ENCODE results near the gene SPG7. TPM values are rescaled to one million over a fixed set of nuclear protein-coding genes. Genes with fewer than 3 reads are reported as not detected.

SPG7 gene
- total RNA-seq, 1 donor from 2014 or later: 96.1 TPM

- no peak for ATAC-seq
- intact Hi-C loops (cut with DNase I): no loop called here
- no peak for DNase-seq (ENCODE audit: missing footprints)
These were observed 92.8 kb downstream of the SPG7 start for GRCh38 chr16:89600956-89601355.

- intact Hi-C loops (cut with DNase I): no loop called here
- no peak for DNase-seq (ENCODE audit: missing footprints)
- ATAC-seq: no peak
These were observed 93.7 kb downstream of the SPG7 start for GRCh38 chr16:89601906-89602272.

DNA sequence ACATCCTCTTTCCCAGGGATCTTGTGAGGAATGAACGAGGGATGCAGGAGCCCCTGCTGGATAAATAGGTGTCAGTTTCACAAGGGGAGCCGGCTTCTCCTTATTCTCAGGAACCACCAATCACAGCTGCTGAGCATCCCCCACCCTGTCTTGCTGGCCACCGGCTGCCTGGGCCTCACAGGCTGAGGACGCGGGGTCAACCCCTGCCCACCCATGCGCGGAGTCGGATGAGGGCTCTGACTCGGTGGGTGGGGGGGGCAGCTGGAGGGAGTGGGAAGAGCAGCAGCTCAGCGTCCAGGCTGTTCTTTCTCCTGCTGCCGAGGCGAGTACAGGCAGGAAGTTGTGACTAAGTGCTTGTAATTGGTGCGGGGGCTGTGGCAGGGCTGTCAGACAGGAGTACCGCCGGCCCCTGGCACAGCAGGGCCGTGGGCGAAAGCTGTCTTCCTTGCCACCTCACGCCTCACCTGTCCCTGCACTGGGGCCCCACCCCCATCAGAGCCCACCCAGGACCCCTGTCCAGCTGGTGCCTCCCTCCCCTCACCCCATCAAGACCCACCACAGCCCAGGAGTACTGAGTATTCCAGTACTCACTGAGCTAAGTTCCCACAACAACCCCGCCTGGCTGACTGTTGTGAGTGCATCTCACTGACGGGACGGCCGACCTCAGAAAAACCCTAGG lies 94.2 kb downstream of the SPG7 start:
- DNase-seq (ENCODE audit: missing footprints) (no peak), ATAC-seq (no peak)
- intact Hi-C loops (cut with DNase I): no loop called here

DNA sequence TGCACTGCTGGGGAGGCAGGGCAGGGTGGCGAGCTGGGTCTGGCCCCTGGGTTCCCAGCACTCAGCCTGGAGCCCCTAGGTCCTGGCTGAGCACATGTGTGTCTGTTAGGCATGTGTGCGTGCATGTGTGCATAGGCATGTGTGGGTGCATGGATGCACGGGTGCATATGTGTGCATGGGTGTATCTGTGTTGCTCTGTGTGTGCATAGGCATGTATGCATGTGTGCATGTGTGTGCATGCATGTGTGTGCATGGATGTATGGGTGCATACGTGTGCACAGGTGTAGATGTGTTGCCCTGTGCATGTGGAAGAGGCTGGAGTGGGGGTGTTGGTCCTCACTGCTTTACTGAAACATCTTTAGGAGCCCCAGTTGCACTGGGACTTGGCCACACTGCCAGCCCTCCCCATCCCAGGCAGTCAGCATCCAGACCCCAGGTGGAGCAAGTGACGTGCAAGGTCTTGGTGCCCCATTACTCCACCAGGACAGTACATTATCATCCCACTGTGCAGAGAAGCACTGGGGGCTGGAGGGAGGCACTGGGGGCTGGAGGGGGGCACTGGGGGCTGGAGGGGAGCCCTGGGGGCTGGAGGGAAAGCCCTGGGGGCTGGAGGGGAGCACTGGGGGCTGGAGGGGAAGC lies 94.9 kb downstream of the SPG7 start:
- peak; percentile 10 for ATAC-seq
- DNase-seq (ENCODE audit: missing footprints): no peak
- intact Hi-C loops (cut with DNase I): no loop called here

- no peak for ATAC-seq
- DNase-seq (ENCODE audit: missing footprints): peak; percentile 16
- intact Hi-C loops (cut with DNase I): no loop called here
These were observed 96.6 kb downstream of the SPG7 start for GRCh38 chr16:89604764-89605163.

DNA sequence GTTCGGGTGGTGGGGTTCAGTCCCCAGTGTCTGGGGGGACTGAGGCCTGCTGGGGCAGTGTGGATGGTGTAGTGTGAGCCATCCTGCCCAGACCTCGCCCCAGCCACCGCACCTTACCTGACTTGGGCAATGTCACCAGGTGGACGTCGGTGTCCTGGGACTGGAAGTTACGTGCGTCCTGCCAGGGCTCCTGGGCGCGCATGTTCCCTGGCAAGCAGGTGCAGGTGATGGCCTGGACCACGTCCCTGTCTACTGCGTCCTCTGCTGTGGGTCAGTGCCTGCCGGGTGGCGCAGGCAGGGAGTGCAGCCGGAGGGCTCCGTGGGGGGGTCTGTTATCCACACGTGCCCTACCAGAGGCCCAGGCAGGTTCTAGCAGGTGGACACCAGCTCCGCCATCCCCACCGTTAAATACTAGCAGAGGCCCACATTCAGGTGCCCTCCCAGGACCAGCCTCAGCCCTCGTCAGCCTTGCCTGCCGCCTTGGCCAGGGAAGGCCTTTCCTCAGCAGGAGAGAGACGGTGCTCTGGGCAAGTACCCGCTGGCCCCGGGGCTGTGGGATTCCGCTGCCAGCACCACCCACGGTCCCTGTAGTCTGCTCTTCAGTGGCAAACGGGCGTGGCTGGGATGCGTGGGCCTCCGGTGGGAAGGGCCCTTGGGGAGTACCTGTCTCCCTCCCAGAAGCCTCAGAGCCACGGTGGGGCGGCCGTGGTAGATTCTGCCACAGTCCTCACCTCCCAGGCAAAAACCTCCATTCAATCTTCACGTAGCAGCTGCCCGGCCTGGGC lies 97.2 kb downstream of the SPG7 start:
- intact Hi-C loops (cut with DNase I): no loop called here
- DNase-seq (ENCODE audit: missing footprints) (peak; percentile 41), ATAC-seq (no peak)

DNA sequence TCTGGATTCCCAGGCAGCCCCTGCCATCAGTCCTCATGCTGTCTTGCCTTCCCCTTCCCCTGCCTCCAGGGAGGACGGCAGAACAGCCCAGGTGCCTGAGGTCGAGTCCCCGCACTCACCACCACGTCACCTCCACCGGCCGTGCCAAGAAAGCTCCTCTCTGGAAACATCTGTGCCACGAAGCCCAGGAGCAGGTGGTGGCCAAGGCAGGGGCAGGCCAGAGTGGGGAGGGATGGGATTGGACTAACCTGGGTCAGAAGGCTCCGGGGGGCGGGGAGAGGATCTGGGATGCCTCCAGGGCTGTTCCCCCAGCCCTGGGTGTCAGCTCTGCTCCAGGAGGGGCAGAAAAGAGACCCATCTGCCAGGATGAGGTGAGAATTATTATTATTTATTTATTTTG lies 97.8 kb downstream of the SPG7 start:
- DNase-seq (ENCODE audit: missing footprints) (peak; percentile 50), ATAC-seq (no peak)
- intact Hi-C loops (cut with DNase I): no loop called here

Other genes starting within 250 kb of the SPG7 start
- gene ANKRD11, start 17.8 kb upstream of the SPG7 start, total RNA-seq: 64.9 TPM
- gene RPL13, start 52.3 kb downstream of the SPG7 start, total RNA-seq: 1,162 TPM
- not detected for gene CPNE7, start 67.4 kb downstream of the SPG7 start, total RNA-seq
- gene DPEP1, start 105.2 kb downstream of the SPG7 start, total RNA-seq: not detected
- 40.6 TPM for gene CHMP1A, start 149.3 kb downstream of the SPG7 start, total RNA-seq
- 1.6 TPM for gene SPATA33, start 149.4 kb downstream of the SPG7 start, total RNA-seq
- gene CDK10, start 178.3 kb downstream of the SPG7 start, total RNA-seq: 21.9 TPM
- 3.4 TPM for gene SPATA2L, start 193.3 kb downstream of the SPG7 start, total RNA-seq
- gene VPS9D1, start 212.5 kb downstream of the SPG7 start, total RNA-seq: 11.1 TPM
- gene ZNF276, start 213.1 kb downstream of the SPG7 start, total RNA-seq: 10.6 TPM